AG20443 (cell line): ENCODE measurements around the gene ECHDC3.
A peak's percentile ranks its signal among the peaks of the same experiment; 100 is the strongest.

Source experiments
- DNase-seq: peaks from one replicate; pipeline ENCODE4 v3.0.0; 2012; ENCODE audit warnings: low spot score, mixed read lengths

Gene ECHDC3

GRCh38 chr10:11750420-11750819 lies 8.2 kb downstream of the ECHDC3 start:
- DNase-seq = no peak

DNA sequence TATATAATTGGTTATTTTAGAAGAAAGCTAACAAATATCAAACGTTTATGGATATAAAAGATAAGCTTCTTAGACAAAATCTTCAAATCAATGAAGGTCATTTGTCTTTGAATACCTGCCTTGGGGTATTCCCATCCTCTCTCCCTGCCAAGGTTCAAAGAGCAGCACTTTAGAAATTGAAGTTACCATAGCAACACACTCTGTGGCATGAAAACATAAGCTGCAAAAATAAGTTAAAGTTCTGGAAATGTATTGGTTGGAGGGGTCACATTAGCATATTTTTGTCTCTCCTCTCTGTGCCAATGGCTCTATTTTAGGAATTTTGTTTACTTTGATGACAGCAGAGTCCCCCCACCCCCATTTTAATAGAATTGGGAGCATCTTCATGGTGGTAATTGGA lies 12.0 kb downstream of the ECHDC3 start:
- DNase-seq = no peak

- DNase-seq = no peak
Observed at GRCh38 chr10:11754620-11755019, 12.4 kb downstream of the ECHDC3 start.

GRCh38 chr10:11755512-11756263 lies 13.5 kb downstream of the ECHDC3 start:
- no peak for DNase-seq

- no peak for DNase-seq
Observed at GRCh38 chr10:11756766-11757315, 14.7 kb downstream of the ECHDC3 start.

GRCh38 chr10:11757454-11757820 lies 15.3 kb downstream of the ECHDC3 start:
- DNase-seq = peak; percentile 76

GRCh38 chr10:11757821-11758463 lies 15.8 kb downstream of the ECHDC3 start:
- peak; percentile 90 for DNase-seq

DNA sequence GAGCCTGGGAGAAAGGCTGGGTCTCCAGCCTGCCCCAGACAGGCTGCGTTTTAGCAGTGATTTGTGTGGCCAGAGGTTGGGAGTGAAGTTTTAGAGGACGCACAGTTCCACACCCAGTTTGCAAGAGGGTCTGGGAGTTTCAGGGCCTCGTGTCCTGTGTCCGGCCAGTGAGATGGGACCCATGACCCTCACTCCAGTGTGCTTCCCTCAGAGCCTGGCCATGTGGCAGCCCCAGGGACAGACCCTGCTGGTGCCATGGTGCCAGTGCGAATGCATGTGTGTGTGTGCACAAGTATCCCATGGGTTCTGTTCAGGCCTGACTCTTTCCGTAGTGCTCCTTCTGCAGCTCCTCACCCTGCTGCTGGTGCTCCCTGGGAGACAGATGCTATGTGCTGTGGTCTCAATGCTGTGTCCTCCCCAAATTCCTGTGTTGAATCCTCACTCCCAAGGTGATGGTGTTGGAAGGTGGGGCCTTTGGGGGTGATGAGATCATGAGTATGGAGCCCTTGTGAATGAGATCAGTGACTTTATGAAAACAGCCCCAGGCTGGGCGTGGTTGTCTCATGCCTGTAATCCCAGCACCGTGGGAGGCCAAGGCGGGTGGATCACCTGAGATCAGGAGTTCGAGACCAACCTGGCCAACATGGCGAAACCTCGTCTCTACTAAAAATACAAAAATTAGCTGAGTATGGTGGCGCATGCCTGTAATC lies 16.5 kb downstream of the ECHDC3 start:
- DNase-seq = no peak

- DNase-seq = no peak
Observed at GRCh38 chr10:11759347-11759746, 17.2 kb downstream of the ECHDC3 start.

DNA sequence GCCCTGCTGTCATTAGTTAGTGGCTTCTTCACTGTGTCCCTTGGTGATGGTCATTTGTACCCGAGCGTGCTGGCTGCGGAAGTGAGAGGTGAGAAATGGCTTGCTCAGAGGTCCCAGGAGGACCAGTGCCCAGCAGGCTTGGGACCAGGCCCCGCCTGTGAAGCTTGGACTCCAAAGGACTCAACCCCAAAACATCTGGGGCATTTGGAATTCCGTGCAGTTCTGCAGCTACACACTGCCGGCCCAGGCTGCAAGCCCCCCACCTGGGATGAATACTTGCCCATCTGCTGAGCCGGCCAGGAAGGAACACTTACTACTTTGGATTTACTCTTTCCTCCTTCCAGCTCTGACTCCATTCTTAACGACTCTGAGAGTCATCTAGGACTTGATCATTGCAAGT lies 18.0 kb downstream of the ECHDC3 start:
- no peak for DNase-seq

GRCh38 chr10:11760861-11761260 lies 18.7 kb downstream of the ECHDC3 start:
- no peak for DNase-seq

DNA sequence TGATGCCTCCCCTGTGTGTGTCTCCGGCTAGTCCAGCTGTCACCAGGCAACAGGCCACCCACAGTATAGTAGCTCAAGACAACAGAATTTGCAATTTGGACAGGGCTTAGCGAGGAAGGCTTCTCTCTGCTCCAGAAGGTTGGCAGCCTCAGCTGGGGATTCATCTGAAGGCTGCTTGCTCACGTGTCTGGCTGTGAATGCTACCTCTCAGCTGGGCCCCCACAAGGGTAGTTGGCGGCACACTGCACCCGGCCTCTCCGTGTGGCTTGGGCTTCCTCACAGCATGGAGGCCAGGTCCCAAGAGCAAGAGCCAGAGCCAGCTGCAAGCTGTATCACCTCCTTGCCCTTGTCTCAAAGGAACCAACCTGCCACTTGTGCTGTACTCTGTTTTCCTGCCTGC lies 19.2 kb downstream of the ECHDC3 start:
- DNase-seq = no peak

DNA sequence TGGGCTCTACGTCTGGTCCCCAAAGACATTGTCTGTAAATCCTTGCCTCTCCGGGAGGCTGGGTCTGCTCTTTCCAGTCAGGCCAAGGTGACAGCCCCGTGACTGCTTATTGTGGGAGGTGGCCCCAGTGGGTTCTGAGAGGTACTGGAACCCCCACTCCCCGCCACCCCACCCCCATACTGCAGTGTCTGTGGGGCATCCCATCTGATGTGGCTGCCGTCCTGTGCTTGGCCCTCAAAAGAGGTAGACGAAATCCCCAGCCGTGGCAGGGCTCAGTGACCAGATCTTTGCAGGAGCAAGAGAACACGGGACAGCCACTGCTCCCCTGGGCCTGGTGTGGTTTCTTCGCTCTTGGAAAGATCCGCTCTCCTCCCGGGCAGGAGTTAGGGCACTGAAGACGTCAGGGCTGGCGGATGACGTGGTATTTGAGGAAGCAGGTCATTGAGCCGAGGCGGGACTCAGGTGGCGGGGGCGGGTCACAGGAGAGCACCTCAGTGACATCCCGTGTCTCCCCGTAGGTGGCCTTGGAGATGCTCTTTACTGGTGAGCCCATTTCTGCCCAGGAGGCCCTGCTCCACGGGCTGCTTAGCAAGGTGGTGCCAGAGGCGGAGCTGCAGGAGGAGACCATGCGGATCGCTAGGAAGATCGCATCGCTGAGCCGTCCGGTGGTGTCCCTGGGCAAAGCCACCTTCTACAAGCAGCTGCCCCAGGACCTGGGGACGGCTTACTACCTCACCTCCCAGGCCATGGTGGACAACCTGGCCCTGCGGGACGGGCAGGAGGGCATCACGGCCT lies 20.7 kb downstream of the ECHDC3 start:
- DNase-seq = no peak

- no peak for DNase-seq
Observed at GRCh38 chr10:11763501-11763861, 21.3 kb downstream of the ECHDC3 start.

DNA sequence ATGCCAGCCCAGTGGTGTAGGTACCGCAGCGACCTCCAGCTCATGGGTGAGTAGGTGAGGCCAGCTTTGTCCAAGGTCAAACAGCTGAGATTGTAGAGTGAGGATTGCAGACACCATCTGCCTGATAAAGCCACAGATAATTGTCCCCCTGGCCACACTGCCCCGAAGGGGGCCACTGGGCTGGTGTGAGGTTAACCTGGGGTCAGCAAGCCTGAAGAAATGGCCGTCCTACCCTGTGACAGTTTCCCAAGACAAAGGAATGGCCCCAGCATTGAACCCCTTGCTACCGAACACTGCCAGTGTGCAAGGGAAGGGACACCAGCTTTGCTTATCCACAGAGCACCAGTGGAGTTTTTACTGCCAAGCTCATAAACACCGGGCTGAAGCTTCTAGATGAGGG lies 23.0 kb downstream of the ECHDC3 start:
- DNase-seq = no peak

- DNase-seq = no peak
Observed at GRCh38 chr10:11772575-11773288, 30.6 kb downstream of the ECHDC3 start.

DNA sequence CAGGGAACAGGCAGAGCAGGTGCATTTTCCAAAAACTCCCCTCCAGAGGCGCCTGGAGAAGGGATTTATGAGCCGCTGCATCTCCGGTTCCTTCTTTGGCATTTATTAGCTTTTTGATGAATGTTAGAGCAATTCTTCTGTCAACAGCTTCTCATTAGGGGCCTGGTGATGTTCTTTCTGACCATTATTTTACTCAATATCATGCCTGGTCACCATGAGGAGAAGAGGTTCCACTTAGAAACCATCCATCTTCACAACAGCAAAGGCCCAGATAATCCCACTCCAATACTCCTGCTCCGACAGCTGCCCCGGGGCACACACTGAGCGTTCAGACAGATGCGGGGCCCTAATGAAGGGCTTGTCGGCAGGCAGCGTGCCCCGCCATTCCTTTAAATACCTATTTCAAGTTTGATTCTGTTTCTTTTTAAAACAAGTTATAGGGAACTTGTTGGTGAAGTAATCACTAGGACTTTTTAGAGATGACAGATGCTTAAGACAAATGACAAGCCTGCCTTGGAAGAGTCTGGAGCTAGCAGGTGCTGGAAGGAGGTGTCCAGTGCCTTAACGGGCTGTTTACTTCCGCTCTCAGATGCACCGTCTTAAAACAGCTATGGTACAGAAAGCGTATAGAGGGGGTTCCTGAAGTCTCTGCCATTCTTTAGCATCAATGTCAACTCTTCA lies 31.7 kb downstream of the ECHDC3 start:
- DNase-seq = no peak

DNA sequence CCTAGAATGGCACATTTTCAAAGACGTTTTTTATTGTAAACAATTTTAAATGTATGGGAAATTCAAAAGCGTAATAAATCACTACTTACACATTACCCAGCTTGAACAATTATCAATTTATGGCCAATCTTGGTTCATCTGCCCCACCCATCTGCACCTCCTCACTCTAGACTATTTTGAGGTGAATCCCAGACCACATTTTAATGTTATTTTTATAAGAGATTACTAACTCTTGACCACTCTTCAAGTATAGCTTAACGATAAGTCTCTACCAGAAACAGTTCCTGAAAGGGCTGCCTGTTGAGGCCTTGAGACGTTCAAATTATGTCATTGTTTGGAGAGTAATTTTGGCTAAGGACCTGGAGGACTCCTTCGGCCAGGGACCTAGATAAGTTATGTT lies 33.2 kb downstream of the ECHDC3 start:
- DNase-seq = no peak

DNA sequence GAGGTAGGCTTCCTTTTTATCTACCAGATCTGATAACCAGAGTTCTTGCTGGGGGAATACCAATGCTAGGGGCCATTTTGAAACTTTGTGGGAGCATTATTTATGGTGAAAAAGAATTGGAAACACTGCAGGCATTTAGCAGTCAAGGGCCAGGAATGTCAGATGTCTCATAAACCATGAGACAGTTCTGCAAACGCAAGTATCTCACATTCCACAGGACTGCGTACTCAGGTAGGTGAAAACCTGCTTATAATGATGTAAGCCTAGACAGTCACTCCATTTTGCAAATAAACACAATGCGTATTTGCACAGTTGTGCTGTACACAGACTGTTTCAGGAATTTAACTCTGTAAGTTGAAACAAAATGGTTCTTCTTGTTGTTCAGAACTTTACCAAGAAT lies 33.9 kb downstream of the ECHDC3 start:
- DNase-seq = no peak

GRCh38 chr10:11781114-11781513 lies 38.9 kb downstream of the ECHDC3 start:
- DNase-seq = no peak
